Measurements from ENCODE around the gene CMTM8.

Gene CMTM8

GRCh38 chr3:32280262-32280910 is 41.9 kb downstream of the CMTM8 start:
- ATAC-seq, result no peak

GRCh38 chr3:32281570-32282106 is 43.2 kb downstream of the CMTM8 start:
- no peak for ATAC-seq
- no peak for TF ChIP-seq BACH2 (CRISPR knock-in tag; IDR thresholded peaks at IDR 0.05; ENCODE audit: borderline replicate concordance)
- no peak for TF ChIP-seq PATZ1 (CRISPR knock-in tag; IDR thresholded peaks at IDR 0.05; ENCODE audit: borderline replicate concordance)
- no peak for TF ChIP-seq ZFP3 (CRISPR knock-in tag; IDR thresholded peaks at IDR 0.05)
- no peak for TF ChIP-seq CSDC2 (CRISPR knock-in tag; IDR thresholded peaks at IDR 0.05)
- no peak for TF ChIP-seq ARNTL (CRISPR knock-in tag; IDR thresholded peaks at IDR 0.05; ENCODE audit: borderline replicate concordance, low read depth)
- no peak for TF ChIP-seq RARB (CRISPR knock-in tag; IDR thresholded peaks at IDR 0.05)
- TF ChIP-seq POU6F1 (CRISPR knock-in tag; IDR thresholded peaks at IDR 0.05; ENCODE audit: borderline replicate concordance, low read depth), result no peak
- no peak for TF ChIP-seq ZNF565 (CRISPR knock-in tag; conservative IDR thresholded peaks at IDR 0.05; ENCODE audit: low read depth)
- no peak for TF ChIP-seq SNAI2 (CRISPR knock-in tag; IDR thresholded peaks at IDR 0.05)
- no peak for TF ChIP-seq ESRRG (CRISPR knock-in tag; IDR thresholded peaks at IDR 0.05)
- TF ChIP-seq GLIS3 (CRISPR knock-in tag; IDR thresholded peaks at IDR 0.05), result no peak
- no peak for TF ChIP-seq TSHZ2 (CRISPR knock-in tag; IDR thresholded peaks at IDR 0.05)
- no peak for TF ChIP-seq ZNF8 (CRISPR knock-in tag; IDR thresholded peaks at IDR 0.05)
- no peak for TF ChIP-seq OSR1 (CRISPR knock-in tag; IDR thresholded peaks at IDR 0.05)
- TF ChIP-seq ZNF70 (CRISPR knock-in tag; IDR thresholded peaks at IDR 0.05), result no peak

More at GRCh38 chr3:32280262-32280910, 41.9 kb downstream of the CMTM8 start:
- TF ChIP-seq SNAI2 (CRISPR knock-in tag; IDR thresholded peaks at IDR 0.05) (no peak), ZC3H10 (CRISPR knock-in tag; IDR thresholded peaks at IDR 0.05) (no peak), ZNF8 (CRISPR knock-in tag; IDR thresholded peaks at IDR 0.05) (no peak), TSHZ2 (CRISPR knock-in tag; IDR thresholded peaks at IDR 0.05) (no peak), CSDC2 (CRISPR knock-in tag; IDR thresholded peaks at IDR 0.05) (no peak), BACH2 (CRISPR knock-in tag; IDR thresholded peaks at IDR 0.05; ENCODE audit: borderline replicate concordance) (no peak), OSR1 (CRISPR knock-in tag; IDR thresholded peaks at IDR 0.05) (no peak), CSRNP3 (CRISPR knock-in tag; IDR thresholded peaks at IDR 0.05) (no peak)

GRCh38 chr3:32282578-32283154 is 44.2 kb downstream of the CMTM8 start:
- TF ChIP-seq SNAI2 (CRISPR knock-in tag; IDR thresholded peaks at IDR 0.05) (no peak), ZNF565 (CRISPR knock-in tag; conservative IDR thresholded peaks at IDR 0.05; ENCODE audit: low read depth) (no peak)

More at GRCh38 chr3:32282578-32283154, 44.2 kb downstream of the CMTM8 start:
- ATAC-seq, result no peak

Data from SK-N-SH treated with all-trans-retinoic acid at 6 μM for 48 hours (cell line).